Left ventricle myocardium inferior (tissue), 1 donor: ENCODE results near the gene C10orf88. TPM values are rescaled to one million over a fixed set of nuclear protein-coding genes. Genes with fewer than 3 reads are reported as not detected.

Experiments
- DNase-seq: peaks from one replicate; pipeline ENCODE4 v3.0.0-alpha.2; 2020
- H3K27ac ChIP-seq: fragments of 200-600 bp; replicated peaks from 2 replicates; pipeline ENCODE4 v1.8.0; 2021
- H3K27me3 ChIP-seq: fragments of 200-600 bp; 2 replicates; pipeline ENCODE4 v1.8.0; 2021; ENCODE audit warnings: low read depth
- H3K36me3 ChIP-seq: fragments of 200-600 bp; 2 replicates; pipeline ENCODE4 v1.8.0; 2021
- H3K4me1 ChIP-seq: fragments of 200-600 bp; 2 replicates; pipeline ENCODE4 v1.8.0; 2021
- H3K4me3 ChIP-seq: fragments of 200-600 bp; 2 replicates; pipeline ENCODE4 v1.8.0; 2021; ENCODE audit warnings: mild to moderate bottlenecking, moderate library complexity
- H3K9me3 ChIP-seq: fragments of 200-600 bp; replicated peaks from 2 replicates; pipeline ENCODE4 v1.8.0; 2021
- CTCF ChIP-seq: fragments of 200-600 bp; IDR thresholded peaks from 2 replicates; pipeline ENCODE4 v1.8.0; 2021; ENCODE audit warnings: antibody characterized with exemption, mild to moderate bottlenecking, borderline replicate concordance
- intact Hi-C: fragments of 100-400 bp; cut with micrococcal nuclease; formaldehyde crosslinking; loops from one replicate; pipeline ENCODE4 v1.11.0; 2022
- total RNA-seq: library from RNA; stranded (reverse); fragmentation: NEBNext Ultra II Directional; extraction: Animal tissue kit (Norgen Biotek cat#: 25700); gene quantifications from one replicate; pipeline ENCODE4 v1.2.1, GENCODE V29; 2021
- donor health status: DM: no; HTN: yes; CAD: no; lungs with severe emphysema.

Gene C10orf88
- total RNA-seq, 1 donor from 2014 or later, result 5.6 TPM

DNA sequence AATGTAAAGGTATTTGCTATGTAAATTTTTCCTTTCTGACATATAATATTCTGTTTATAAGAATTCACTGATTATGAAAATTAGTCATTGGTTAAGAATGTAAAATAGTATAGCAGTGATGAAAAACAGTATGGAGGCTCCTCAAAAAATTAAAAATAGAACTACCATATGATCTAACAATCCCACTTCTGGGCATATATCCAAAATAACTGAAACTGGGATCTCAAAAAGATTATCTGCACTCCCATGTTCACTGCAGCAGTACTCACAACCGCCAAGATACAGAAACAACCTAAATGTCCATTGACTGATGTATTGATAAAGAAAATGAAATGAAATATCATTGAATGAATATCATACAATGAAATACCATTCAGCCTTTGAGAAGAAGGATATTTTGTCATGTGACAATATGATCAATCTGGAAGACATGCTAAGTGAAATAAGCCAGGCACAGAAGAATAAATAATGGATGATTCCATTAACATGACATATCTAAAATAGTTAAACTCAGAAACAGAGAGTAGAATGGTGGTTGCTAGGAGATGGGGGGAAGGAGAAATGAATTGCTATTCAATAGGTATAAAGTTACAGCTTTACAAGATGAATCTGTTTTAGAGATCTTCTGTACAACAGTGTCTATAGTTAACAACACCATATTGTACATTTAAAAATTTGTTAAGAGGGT lies 14.0 kb downstream of the C10orf88 start:
- no peaks in the 10 kb centered on the region for H3K9me3 ChIP-seq
- no peaks in the 10 kb centered on the region for H3K27me3 ChIP-seq
- H3K4me1 ChIP-seq, result peaks cover 7% of the 10 kb centered on the region
- no peak overlapping the region for H3K4me3 ChIP-seq
- TF ChIP-seq CTCF, result no peak
- H3K36me3 ChIP-seq, result peaks cover 39% of the 10 kb centered on the region
- DNase-seq, result no peak
- intact Hi-C loops, result no loop called here
- H3K27ac ChIP-seq, result no peak overlapping the region

DNA sequence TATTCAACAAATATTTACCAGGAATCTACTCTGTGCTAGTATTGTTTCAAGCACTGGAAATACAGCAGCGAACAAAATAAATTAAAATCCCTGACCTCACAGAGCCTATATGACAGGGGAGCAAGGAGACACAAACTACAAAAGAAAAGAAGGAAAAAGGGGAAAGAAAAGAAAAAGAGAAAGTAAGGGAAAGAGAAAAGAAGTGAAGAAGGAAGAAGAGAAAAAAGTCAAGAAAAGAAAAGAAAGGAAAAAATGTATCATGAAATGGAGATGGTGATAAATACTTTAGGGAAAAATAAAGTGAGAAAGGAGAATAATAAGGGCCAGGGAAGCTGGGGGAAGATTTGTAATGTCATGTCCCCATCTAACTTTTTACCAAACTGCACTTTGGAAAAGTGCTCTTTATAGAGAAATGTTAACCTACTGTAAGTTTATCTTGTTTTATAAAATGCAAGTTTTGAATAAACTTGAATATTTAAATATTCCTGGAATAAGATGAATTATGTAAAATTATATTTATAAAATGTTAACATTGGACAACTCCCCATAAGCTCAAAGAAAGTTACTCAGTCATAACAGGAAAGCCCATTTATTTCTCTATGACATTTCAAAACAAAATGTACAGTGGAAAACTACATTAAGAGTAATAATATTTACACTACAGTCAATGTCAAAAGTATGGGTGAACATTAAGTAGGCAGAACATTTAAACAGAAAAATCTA lies 14.7 kb downstream of the C10orf88 start:
- Histone ChIP-seq H3K9me3 (no peaks in the 10 kb centered on the region), H3K27me3 (no peaks in the 10 kb centered on the region), H3K36me3 (peaks cover 39% of the 10 kb centered on the region), H3K4me3 (no peak overlapping the region), H3K27ac (no peak overlapping the region), H3K4me1 (peaks cover 7% of the 10 kb centered on the region)
- intact Hi-C loops, result no loop called here
- TF ChIP-seq CTCF, result no peak
- DNase-seq, result no peak

- Histone ChIP-seq H3K9me3 (no peaks in the 10 kb centered on the region), H3K4me1 (no peaks in the 10 kb centered on the region), H3K36me3 (peaks cover 14% of the 10 kb centered on the region), H3K27me3 (no peaks in the 10 kb centered on the region), H3K27ac (no peak overlapping the region), H3K4me3 (no peak overlapping the region)
- no peak for TF ChIP-seq CTCF
- no peak for DNase-seq
- intact Hi-C loops, result no loop called here
Observed at GRCh38 chr10:122931088-122931906, 22.7 kb downstream of the C10orf88 start.

DNA sequence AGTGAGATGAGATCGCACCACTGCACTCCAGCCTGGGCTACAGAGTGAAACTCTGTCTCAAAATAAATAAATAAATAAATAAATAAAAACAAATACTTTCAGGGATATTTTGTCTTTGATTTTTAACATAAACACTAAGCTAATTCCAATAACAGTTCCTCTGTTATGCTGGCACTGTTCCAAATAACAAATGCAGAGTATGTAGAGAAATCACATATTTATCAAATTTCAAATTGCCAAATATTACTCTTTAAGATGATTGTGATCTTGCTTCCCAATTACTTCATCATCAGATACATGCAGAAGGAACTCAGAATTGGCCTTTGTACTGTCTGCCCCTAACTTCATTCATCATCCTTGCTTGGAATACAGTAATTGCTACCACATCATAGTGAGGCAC lies 23.9 kb downstream of the C10orf88 start:
- TF ChIP-seq CTCF, result no peak
- Histone ChIP-seq H3K27me3 (no peaks in the 10 kb centered on the region), H3K4me1 (no peaks in the 10 kb centered on the region), H3K27ac (no peak overlapping the region), H3K9me3 (no peaks in the 10 kb centered on the region), H3K4me3 (no peak overlapping the region), H3K36me3 (peaks cover 2% of the 10 kb centered on the region)
- DNase-seq, result no peak
- intact Hi-C loops, result no loop called here

- H3K4me1 ChIP-seq, result no peaks in the 10 kb centered on the region
- no peak overlapping the region for H3K4me3 ChIP-seq
- TF ChIP-seq CTCF, result no peak
- H3K9me3 ChIP-seq, result no peaks in the 10 kb centered on the region
- H3K27me3 ChIP-seq, result no peaks in the 10 kb centered on the region
- intact Hi-C loops, result no loop called here
- H3K36me3 ChIP-seq, result no peaks in the 10 kb centered on the region
- H3K27ac ChIP-seq, result no peak overlapping the region
- DNase-seq, result no peak
Observed at GRCh38 chr10:122915700-122916099, 38.3 kb downstream of the C10orf88 start.
